ENCODE measurements around the gene SFT2D3.

The SFT2D3 gene

GRCh38 chr2:127701193-127701650 lies at the start of gene SFT2D3:
TSS of gene SFT2D3 (plus strand) at chr2:127701497. CDS start at chr2:127701529, 32 bp downstream.
- no peak for TF ChIP-seq CTCF (IDR thresholded peaks at IDR 0.05; ENCODE audit: extremely low read depth, missing control alignments)
- DNase-seq (ENCODE audit: low spot score), result peak; percentile 98

- no peak for DNase-seq (ENCODE audit: low spot score)
- no peak for TF ChIP-seq CTCF (IDR thresholded peaks at IDR 0.05; ENCODE audit: extremely low read depth, missing control alignments)
Measured at GRCh38 chr2:127651971-127652550, 49.2 kb upstream of the SFT2D3 start.

- TF ChIP-seq CTCF (IDR thresholded peaks at IDR 0.05; ENCODE audit: extremely low read depth, missing control alignments), result no peak
- DNase-seq (ENCODE audit: low spot score), result no peak
Measured at GRCh38 chr2:127652786-127653357, 48.4 kb upstream of the SFT2D3 start.

- DNase-seq (ENCODE audit: low spot score), result no peak
- no peak for TF ChIP-seq CTCF (IDR thresholded peaks at IDR 0.05; ENCODE audit: extremely low read depth, missing control alignments)
Measured at GRCh38 chr2:127653421-127654083, 47.7 kb upstream of the SFT2D3 start.

- DNase-seq (ENCODE audit: low spot score), result no peak
- no peak for TF ChIP-seq CTCF (IDR thresholded peaks at IDR 0.05; ENCODE audit: extremely low read depth, missing control alignments)
Measured at GRCh38 chr2:127654084-127654837, 47.0 kb upstream of the SFT2D3 start.

- no peak for TF ChIP-seq CTCF (IDR thresholded peaks at IDR 0.05; ENCODE audit: extremely low read depth, missing control alignments)
- no peak for DNase-seq (ENCODE audit: low spot score)
Measured at GRCh38 chr2:127654838-127655175, 46.5 kb upstream of the SFT2D3 start.
